C4-2B (cell line): ENCODE measurements around the gene HBD.

ENCODE experiments used
- ZFX ChIP-seq: fragments of 450-650 bp; IDR thresholded peaks from 2 replicates; pipeline ENCODE4 v1.6.1; 2017
- TF ChIP-seq, protein P1 (sequence below): fragments of 450-650 bp; conservative IDR thresholded peaks from 2 replicates; pipeline ENCODE4 v1.5.1; 2017; ENCODE audit warnings: mild to moderate bottlenecking

DNA sequence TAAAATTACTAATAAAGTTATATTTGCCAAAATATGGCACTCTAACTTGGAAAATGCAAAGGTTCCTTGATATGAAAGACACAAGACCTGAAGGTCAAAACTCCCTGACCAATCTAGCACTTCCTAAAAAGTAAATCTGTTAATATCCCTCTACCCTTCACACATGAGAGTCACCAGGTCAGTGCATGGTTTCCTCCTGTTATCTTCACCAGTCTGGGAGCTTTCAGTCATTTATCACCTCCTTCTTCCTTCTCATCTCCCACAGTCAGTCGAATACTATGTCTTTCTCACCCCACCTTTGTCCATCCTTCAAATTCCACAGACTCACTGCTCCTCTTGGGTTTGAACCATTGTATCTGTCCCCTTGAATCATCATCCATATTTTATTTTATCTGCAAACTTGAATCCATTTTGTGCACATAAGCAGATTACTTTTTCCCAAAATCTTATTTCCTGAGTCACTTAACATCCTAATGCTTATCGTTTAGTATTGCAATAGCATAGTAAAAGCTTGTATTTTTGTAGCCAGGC is 32.8 kb upstream of the HBD start:
- TF ChIP-seq, protein P1, sequence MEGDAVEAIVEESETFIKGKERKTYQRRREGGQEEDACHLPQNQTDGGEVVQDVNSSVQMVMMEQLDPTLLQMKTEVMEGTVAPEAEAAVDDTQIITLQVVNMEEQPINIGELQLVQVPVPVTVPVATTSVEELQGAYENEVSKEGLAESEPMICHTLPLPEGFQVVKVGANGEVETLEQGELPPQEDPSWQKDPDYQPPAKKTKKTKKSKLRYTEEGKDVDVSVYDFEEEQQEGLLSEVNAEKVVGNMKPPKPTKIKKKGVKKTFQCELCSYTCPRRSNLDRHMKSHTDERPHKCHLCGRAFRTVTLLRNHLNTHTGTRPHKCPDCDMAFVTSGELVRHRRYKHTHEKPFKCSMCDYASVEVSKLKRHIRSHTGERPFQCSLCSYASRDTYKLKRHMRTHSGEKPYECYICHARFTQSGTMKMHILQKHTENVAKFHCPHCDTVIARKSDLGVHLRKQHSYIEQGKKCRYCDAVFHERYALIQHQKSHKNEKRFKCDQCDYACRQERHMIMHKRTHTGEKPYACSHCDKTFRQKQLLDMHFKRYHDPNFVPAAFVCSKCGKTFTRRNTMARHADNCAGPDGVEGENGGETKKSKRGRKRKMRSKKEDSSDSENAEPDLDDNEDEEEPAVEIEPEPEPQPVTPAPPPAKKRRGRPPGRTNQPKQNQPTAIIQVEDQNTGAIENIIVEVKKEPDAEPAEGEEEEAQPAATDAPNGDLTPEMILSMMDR = no peak
- no peak for TF ChIP-seq ZFX
